WI38 (cell line): Measurements from ENCODE around the gene CCDC158.

Experiments
- H3K4me3 ChIP-seq: 2 replicates; pipeline ENCODE4 v1.5.1; 2011; ENCODE audit warnings: low read depth, mild to moderate bottlenecking, control low read depth, low read length
- CTCF ChIP-seq: IDR thresholded peaks from 2 replicates; pipeline ENCODE4 v1.5.1; 2012; ENCODE audit warnings: low read depth, mild to moderate bottlenecking, control low read depth, low read length

The CCDC158 gene

DNA sequence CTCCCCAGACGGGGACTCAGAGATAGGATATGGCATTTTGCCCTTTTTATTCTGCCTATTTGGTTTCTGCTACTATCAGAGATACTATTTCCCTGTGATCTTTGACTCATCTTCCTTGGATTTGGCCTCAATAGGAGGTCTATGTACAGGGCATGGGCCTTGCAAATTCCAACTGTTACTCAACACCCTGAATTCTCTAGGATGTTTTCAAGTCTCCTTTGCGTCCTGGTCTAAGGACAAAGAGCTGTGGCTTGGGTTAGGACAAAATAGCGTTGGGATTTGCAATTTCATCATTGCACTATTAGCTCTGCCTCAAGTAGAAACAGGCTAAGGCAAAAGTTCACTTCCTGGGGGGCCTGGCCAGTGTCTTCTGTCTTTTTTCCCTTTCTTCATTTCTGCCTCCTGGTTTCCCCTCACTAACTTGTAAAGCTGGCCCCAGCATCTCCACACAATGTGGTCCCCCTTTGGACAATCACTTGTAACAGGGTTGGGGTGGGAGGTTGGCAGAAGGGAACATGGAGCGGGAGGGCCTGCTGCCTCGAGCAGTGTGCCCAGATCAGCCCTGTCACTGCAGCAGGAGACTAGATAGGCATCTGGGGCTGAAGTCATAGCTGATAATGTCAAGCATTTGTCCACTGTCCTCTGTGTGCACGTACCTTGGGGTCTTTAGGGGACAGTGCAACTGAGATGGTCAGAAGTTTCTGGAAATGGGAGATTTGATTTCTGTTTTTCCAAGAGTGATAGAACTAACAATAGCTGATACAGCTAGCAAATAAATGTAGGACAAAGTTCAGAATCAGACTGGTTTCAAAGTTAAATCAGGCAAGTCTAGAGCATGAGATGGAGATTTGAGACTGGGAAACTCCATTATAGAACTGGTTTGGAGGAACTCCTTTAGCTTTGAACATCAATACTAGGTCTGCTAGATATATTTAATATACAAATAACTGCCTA, 140.2 kb downstream of the CCDC158 start:
- TF ChIP-seq CTCF = no peak
- no peak overlapping the region for H3K4me3 ChIP-seq

DNA sequence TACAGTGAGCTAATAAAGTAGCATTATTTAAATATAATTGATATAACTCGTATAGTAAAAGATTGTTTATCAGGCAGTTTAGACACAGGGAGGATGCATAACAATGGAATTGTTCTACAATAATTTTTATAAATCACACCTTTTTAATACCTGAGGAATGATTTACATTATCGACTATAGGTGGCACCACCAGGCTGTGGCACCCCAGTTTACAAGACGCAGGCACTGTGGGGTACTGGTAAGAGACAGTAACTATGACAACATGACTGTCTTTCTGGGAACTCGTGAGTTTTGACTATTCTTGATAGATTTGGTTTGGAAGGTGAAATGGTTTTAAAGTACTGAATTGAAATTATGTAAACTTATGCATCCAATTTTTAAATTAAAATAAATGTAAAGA, 141.5 kb downstream of the CCDC158 start:
- TF ChIP-seq CTCF = no peak
- no peak overlapping the region for H3K4me3 ChIP-seq

DNA sequence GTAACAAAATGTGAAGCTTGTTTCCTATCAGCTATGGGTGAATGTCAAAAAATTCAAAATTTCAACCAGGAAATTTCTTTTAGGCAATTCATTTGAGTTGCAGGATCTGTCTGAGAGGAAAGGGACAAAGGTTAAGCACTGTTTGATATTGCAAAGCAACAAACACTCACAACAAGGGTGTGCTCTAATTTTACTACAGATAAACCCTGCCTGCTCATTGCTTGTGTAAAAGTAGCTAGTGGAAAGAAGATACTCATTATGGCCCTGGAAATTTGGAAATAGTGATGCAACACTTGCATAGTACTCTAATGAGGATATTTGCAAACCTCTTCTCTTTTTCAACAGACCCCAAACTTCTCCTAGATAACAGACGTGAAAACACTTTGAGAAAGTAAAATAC, 142.4 kb downstream of the CCDC158 start:
- TF ChIP-seq CTCF = no peak

GRCh38 chr4:76277667-76278066, 143.3 kb downstream of the CCDC158 start:
- TF ChIP-seq CTCF = no peak
- H3K4me3 ChIP-seq = no peak overlapping the region

More for the DNA sequence above, 142.4 kb downstream of the CCDC158 start:
- no peak overlapping the region for H3K4me3 ChIP-seq

GRCh38 chr4:76276813-76277212, 144.1 kb downstream of the CCDC158 start:
- H3K4me3 ChIP-seq = no peak overlapping the region
- TF ChIP-seq CTCF = no peak

DNA sequence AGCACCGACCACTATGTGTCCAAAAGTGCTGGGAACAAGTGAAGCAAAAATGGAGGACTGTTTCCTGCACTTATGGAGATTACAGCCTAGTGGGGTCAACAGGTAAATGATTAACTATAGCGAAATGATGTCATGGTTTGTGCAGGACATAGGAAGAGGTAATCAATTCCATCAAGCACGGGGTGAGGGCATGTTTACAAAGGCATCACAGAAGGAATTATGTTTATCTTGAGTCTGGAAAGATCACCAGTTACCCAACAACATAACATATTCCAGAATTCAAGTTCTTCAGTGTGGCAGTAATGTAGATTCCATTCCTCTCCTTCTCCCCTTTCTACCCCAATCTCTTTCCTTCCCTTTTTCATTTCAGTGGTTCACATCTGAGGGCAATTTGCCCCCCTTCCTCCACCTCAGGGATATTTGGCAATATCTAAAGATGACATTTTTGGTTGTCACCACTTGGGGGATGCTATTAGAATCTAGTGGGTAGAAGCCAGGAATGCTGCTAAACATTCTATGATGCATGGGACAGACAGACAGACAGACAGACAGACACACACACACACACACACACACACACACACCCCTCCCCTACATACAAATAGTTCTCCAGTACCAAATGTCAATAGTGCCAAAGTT, 145.3 kb downstream of the CCDC158 start:
- TF ChIP-seq CTCF = no peak
- no peak overlapping the region for H3K4me3 ChIP-seq

- H3K4me3 ChIP-seq = no peak overlapping the region
- no peak for TF ChIP-seq CTCF
Measured at GRCh38 chr4:76272999-76273398, 147.9 kb downstream of the CCDC158 start.
